ENCODE data around the gene TCTN1.
"Not testable (repeated sequence)": the region's sequence is repeated elsewhere in the genome, so short reads cannot be mapped to it uniquely, and the experiment has no call there.

TCTN1 gene

GRCh38 chr12:110637869-110638441 lies 24.0 kb downstream of the TCTN1 start:
- Mint-ChIP-seq H3K36me3 (peaks cover 21 to 48% of the 10 kb centered on the region in 2 donors), H3K4me3 (peak overlapping the region in 1 of 2 donors; percentile 36), H3K4me1 (peaks cover 69 to 96% of the 10 kb centered on the region in 2 donors), H3K9me3 (peaks cover 0 to 3% of the 10 kb centered on the region in 2 donors), H3K27me3 (no peaks in the 10 kb centered on the region), H3K27ac (peak overlapping the region; percentile 96)
- DNase-seq (no peak), ATAC-seq (replicated peaks) (peak; percentile 38 to 53)

- peaks cover 18 to 47% of the 10 kb centered on the region in 2 donors for H3K36me3 Mint-ChIP-seq
- no peak for ATAC-seq (replicated peaks)
- DNase-seq, result no peak
These were observed 24.9 kb downstream of the TCTN1 start for GRCh38 chr12:110638796-110639195.

GRCh38 chr12:110639336-110640141 lies 25.6 kb downstream of the TCTN1 start:
- DNase-seq (no peak), ATAC-seq (replicated peaks) (peak; percentile 52 to 53)
- Mint-ChIP-seq H3K4me3 (peak overlapping the region in 1 of 2 donors; percentile 17), H3K9me3 (peaks cover 0 to 3% of the 10 kb centered on the region in 2 donors), H3K4me1 (peaks cover 72 to 99% of the 10 kb centered on the region in 2 donors), H3K27ac (peak overlapping the region; percentile 92), H3K36me3 (peaks cover 25 to 49% of the 10 kb centered on the region in 2 donors), H3K27me3 (no peaks in the 10 kb centered on the region)

More at GRCh38 chr12:110638796-110639195, 24.9 kb downstream of the TCTN1 start:
- Mint-ChIP-seq H3K9me3 (peaks cover 0 to 3% of the 10 kb centered on the region in 2 donors), H3K4me1 (peaks cover 69 to 96% of the 10 kb centered on the region in 2 donors), H3K4me3 (no peak overlapping the region), H3K27ac (no peak overlapping the region), H3K27me3 (no peaks in the 10 kb centered on the region)

GRCh38 chr12:110640275-110641025 lies 26.5 kb downstream of the TCTN1 start:
- H3K9me3 Mint-ChIP-seq, result peaks cover 0 to 3% of the 10 kb centered on the region in 2 donors
- H3K36me3 Mint-ChIP-seq, result peaks cover 32 to 58% of the 10 kb centered on the region in 2 donors
- peak overlapping the region; percentile 64 to 69 for H3K4me3 Mint-ChIP-seq
- H3K4me1 Mint-ChIP-seq, result peaks cover 74 to 100% of the 10 kb centered on the region in 2 donors
- ATAC-seq (replicated peaks) (peak; percentile 13 to 26), DNase-seq (no peak)
- no peaks in the 10 kb centered on the region for H3K27me3 Mint-ChIP-seq
- H3K27ac Mint-ChIP-seq, result peak overlapping the region; percentile 92

- H3K36me3 Mint-ChIP-seq, result peaks cover 39 to 59% of the 10 kb centered on the region in 2 donors
- H3K27ac Mint-ChIP-seq, result peak overlapping the region; percentile 92
- peaks cover 73 to 98% of the 10 kb centered on the region in 2 donors for H3K4me1 Mint-ChIP-seq
- H3K9me3 Mint-ChIP-seq, result peaks cover 0 to 3% of the 10 kb centered on the region in 2 donors
- DNase-seq (no peak), ATAC-seq (replicated peaks) (peak; percentile 23 to 31)
- no peaks in the 10 kb centered on the region for H3K27me3 Mint-ChIP-seq
- H3K4me3 Mint-ChIP-seq, result peak overlapping the region; percentile 59 to 69
These were observed 27.6 kb downstream of the TCTN1 start for GRCh38 chr12:110641521-110641920.

- Mint-ChIP-seq H3K9me3 (no peaks in the 10 kb centered on the region), H3K36me3 (peaks cover 79 to 88% of the 10 kb centered on the region in 2 donors), H3K4me1 (peaks cover 70 to 97% of the 10 kb centered on the region in 2 donors), H3K27ac (peak overlapping the region; percentile 97), H3K27me3 (no peaks in the 10 kb centered on the region), H3K4me3 (peak overlapping the region; percentile 40 to 61)
- DNase-seq (peak; percentile 82), ATAC-seq (replicated peaks) (peak; percentile 84 to 86)
These were observed 33.7 kb downstream of the TCTN1 start for GRCh38 chr12:110647631-110648040.

GRCh38 chr12:110649341-110649847 lies 35.5 kb downstream of the TCTN1 start:
- Mint-ChIP-seq H3K27ac (peak overlapping the region; percentile 97), H3K36me3 (peaks cover 85 to 93% of the 10 kb centered on the region in 2 donors), H3K27me3 (no peaks in the 10 kb centered on the region), H3K4me1 (peaks cover 68 to 96% of the 10 kb centered on the region in 2 donors), H3K9me3 (no peaks in the 10 kb centered on the region), H3K4me3 (peak overlapping the region in 1 of 2 donors; percentile 61)
- DNase-seq, result no peak
- peak; percentile 55 to 58 for ATAC-seq (replicated peaks)

GRCh38 chr12:110654238-110654637 lies 40.3 kb downstream of the TCTN1 start:
- Mint-ChIP-seq H3K4me1 (peaks cover 65 to 97% of the 10 kb centered on the region in 2 donors), H3K27ac (peak overlapping the region; percentile 83), H3K36me3 (peaks cover 90 to 95% of the 10 kb centered on the region in 2 donors)
- not testable (repeated sequence) for H3K9me3 Mint-ChIP-seq; ATAC-seq (replicated peaks); H3K4me3 Mint-ChIP-seq; DNase-seq; H3K27me3 Mint-ChIP-seq

- ATAC-seq (replicated peaks), result no peak
- peaks cover 0 to 5% of the 10 kb centered on the region in 2 donors for H3K9me3 Mint-ChIP-seq
- H3K27me3 Mint-ChIP-seq, result no peaks in the 10 kb centered on the region
- no peak for DNase-seq
- H3K36me3 Mint-ChIP-seq, result peaks cover 85 to 93% of the 10 kb centered on the region in 2 donors
- peaks cover 56 to 97% of the 10 kb centered on the region in 2 donors for H3K4me1 Mint-ChIP-seq
- H3K4me3 Mint-ChIP-seq, result peak overlapping the region in 1 of 2 donors; percentile 4
- peak overlapping the region; percentile 98 for H3K27ac Mint-ChIP-seq
These were observed 42.2 kb downstream of the TCTN1 start for GRCh38 chr12:110656071-110656655.

- H3K4me3 Mint-ChIP-seq, result peak overlapping the region; percentile 32 to 86
These were observed 43.8 kb downstream of the TCTN1 start for GRCh38 chr12:110657747-110658146.

GRCh38 chr12:110658242-110658641 lies 44.3 kb downstream of the TCTN1 start:
- peak overlapping the region; percentile 98 for H3K27ac Mint-ChIP-seq
- no peaks in the 10 kb centered on the region for H3K27me3 Mint-ChIP-seq
- ATAC-seq (replicated peaks) (no peak), DNase-seq (no peak)
- H3K36me3 Mint-ChIP-seq, result peaks cover 82 to 90% of the 10 kb centered on the region in 2 donors
- peak overlapping the region; percentile 63 to 86 for H3K4me3 Mint-ChIP-seq
- peaks cover 0 to 7% of the 10 kb centered on the region in 2 donors for H3K9me3 Mint-ChIP-seq
- H3K4me1 Mint-ChIP-seq, result peaks cover 57 to 98% of the 10 kb centered on the region in 2 donors

More at GRCh38 chr12:110657747-110658146, 43.8 kb downstream of the TCTN1 start:
- peak overlapping the region; percentile 98 for H3K27ac Mint-ChIP-seq
- H3K27me3 Mint-ChIP-seq, result no peaks in the 10 kb centered on the region
- H3K4me1 Mint-ChIP-seq, result peaks cover 56 to 99% of the 10 kb centered on the region in 2 donors
- ATAC-seq (replicated peaks) (no peak), DNase-seq (no peak)
- peaks cover 0 to 7% of the 10 kb centered on the region in 2 donors for H3K9me3 Mint-ChIP-seq
- peaks cover 83 to 91% of the 10 kb centered on the region in 2 donors for H3K36me3 Mint-ChIP-seq

GRCh38 chr12:110658878-110659277 lies 44.9 kb downstream of the TCTN1 start:
- DNase-seq, result no peak
- Mint-ChIP-seq H3K27me3 (no peaks in the 10 kb centered on the region), H3K36me3 (peaks cover 78 to 90% of the 10 kb centered on the region in 2 donors), H3K9me3 (peaks cover 0 to 7% of the 10 kb centered on the region in 2 donors), H3K27ac (peak overlapping the region; percentile 98), H3K4me3 (peak overlapping the region; percentile 63 to 86), H3K4me1 (peaks cover 57 to 95% of the 10 kb centered on the region in 2 donors)
- no peak for ATAC-seq (replicated peaks)

- Mint-ChIP-seq H3K4me3 (peak overlapping the region; percentile 86 to 88), H3K36me3 (peaks cover 77 to 90% of the 10 kb centered on the region in 2 donors), H3K27ac (peak overlapping the region; percentile 98), H3K27me3 (no peaks in the 10 kb centered on the region), H3K4me1 (peaks cover 52 to 96% of the 10 kb centered on the region in 2 donors), H3K9me3 (peaks cover 2 to 4% of the 10 kb centered on the region in 2 donors)
- DNase-seq (peak; percentile 91), ATAC-seq (replicated peaks) (peak; percentile 90)
These were observed 47.5 kb downstream of the TCTN1 start for GRCh38 chr12:110661337-110661972.

Data from stimulated activated naive B cell treated with anti-CD40 and anti-IgM and Interleukin-4, amounts not matched to agents 10 μg/mL and 1 μg/mL and 100 μg/mL, for 72 hours (primary cell).